C4-2B (cell line): Measurements from ENCODE around the gene ZSCAN23.
"Not testable (repeated sequence)": the region's sequence is repeated elsewhere in the genome, so short reads cannot be mapped to it uniquely, and the experiment has no call there.

Experiments used
- ZFX ChIP-seq: fragments of 450-650 bp; IDR thresholded peaks from 2 replicates; pipeline ENCODE4 v1.6.1; 2017
- TF ChIP-seq, protein P1 (sequence below): fragments of 450-650 bp; conservative IDR thresholded peaks from 2 replicates; pipeline ENCODE4 v1.5.1; 2017; ENCODE audit warnings: mild to moderate bottlenecking

- TF ChIP-seq, protein P1, sequence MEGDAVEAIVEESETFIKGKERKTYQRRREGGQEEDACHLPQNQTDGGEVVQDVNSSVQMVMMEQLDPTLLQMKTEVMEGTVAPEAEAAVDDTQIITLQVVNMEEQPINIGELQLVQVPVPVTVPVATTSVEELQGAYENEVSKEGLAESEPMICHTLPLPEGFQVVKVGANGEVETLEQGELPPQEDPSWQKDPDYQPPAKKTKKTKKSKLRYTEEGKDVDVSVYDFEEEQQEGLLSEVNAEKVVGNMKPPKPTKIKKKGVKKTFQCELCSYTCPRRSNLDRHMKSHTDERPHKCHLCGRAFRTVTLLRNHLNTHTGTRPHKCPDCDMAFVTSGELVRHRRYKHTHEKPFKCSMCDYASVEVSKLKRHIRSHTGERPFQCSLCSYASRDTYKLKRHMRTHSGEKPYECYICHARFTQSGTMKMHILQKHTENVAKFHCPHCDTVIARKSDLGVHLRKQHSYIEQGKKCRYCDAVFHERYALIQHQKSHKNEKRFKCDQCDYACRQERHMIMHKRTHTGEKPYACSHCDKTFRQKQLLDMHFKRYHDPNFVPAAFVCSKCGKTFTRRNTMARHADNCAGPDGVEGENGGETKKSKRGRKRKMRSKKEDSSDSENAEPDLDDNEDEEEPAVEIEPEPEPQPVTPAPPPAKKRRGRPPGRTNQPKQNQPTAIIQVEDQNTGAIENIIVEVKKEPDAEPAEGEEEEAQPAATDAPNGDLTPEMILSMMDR, result not testable (repeated sequence)
- TF ChIP-seq ZFX, result not testable (repeated sequence)
Measured at GRCh38 chr6:28403923-28404322, 39.4 kb downstream of the ZSCAN23 start.
